IMR-90 (cell line): ENCODE measurements around the gene CD79B.

ENCODE experiments used
- CTCF ChIP-seq: conservative IDR thresholded peaks from 2 replicates; pipeline ENCODE4 v1.5.1; 2012; ENCODE audit warnings: mild to moderate bottlenecking, low read depth, low read length, improper control_type of control experiment
- MAZ ChIP-seq: IDR thresholded peaks from 2 replicates; pipeline ENCODE4 v1.6.1; 2012; ENCODE audit warnings: low read depth, mild to moderate bottlenecking, low read length, improper control_type of control experiment, moderate library complexity, borderline replicate concordance
- RCOR1 ChIP-seq: IDR thresholded peaks from 2 replicates; pipeline ENCODE4 v1.6.1; 2012; ENCODE audit warnings: mild to moderate bottlenecking, low read length, improper control_type of control experiment; ENCODE audit not compliant: insufficient replicate concordance
- RFX5 ChIP-seq: IDR thresholded peaks from 2 replicates; pipeline ENCODE4 v1.8.0; 2012; ENCODE audit warnings: low read depth, mild to moderate bottlenecking, low read length, moderate library complexity
- TF ChIP-seq, protein P1 (sequence below): fragments of 150-350 bp; IDR thresholded peaks from 2 replicates; pipeline ENCODE4 v1.6.1; 2016; ENCODE audit warnings: low read depth, mild to moderate bottlenecking, low read length, moderate library complexity, borderline replicate concordance
- TF ChIP-seq, protein P2 (sequence below): fragments of 150-350 bp; IDR thresholded peaks from 2 replicates; pipeline ENCODE4 v1.6.1; 2017; ENCODE audit warnings: mild to moderate bottlenecking, antibody characterized with exemption, low read length, low read depth

- TF ChIP-seq RCOR1 (no peak), CTCF (no peak), RFX5 (no peak), MAZ (no peak)
- TF ChIP-seq, protein P1, sequence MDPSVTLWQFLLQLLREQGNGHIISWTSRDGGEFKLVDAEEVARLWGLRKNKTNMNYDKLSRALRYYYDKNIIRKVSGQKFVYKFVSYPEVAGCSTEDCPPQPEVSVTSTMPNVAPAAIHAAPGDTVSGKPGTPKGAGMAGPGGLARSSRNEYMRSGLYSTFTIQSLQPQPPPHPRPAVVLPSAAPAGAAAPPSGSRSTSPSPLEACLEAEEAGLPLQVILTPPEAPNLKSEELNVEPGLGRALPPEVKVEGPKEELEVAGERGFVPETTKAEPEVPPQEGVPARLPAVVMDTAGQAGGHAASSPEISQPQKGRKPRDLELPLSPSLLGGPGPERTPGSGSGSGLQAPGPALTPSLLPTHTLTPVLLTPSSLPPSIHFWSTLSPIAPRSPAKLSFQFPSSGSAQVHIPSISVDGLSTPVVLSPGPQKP: no peak
- TF ChIP-seq, protein P2, sequence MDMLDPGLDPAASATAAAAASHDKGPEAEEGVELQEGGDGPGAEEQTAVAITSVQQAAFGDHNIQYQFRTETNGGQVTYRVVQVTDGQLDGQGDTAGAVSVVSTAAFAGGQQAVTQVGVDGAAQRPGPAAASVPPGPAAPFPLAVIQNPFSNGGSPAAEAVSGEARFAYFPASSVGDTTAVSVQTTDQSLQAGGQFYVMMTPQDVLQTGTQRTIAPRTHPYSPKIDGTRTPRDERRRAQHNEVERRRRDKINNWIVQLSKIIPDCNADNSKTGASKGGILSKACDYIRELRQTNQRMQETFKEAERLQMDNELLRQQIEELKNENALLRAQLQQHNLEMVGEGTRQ: no peak
Observed at GRCh38 chr17:63969278-63969677, 37.1 kb upstream of the CD79B start.
